Hepatocyte (in vitro differentiated cells): ENCODE results near the gene ITPR2. TPM values are rescaled to one million over a fixed set of nuclear protein-coding genes. Genes with fewer than 3 reads are reported as not detected.

Source experiments
- DNase-seq: peaks from one replicate; pipeline ENCODE4 v3.0.0-alpha.2; 2016; ENCODE audit warnings: low spot score
- H2AFZ ChIP-seq: fragments of 200-600 bp; sonication (generic); 2 replicates; pipeline ENCODE4 v1.6.0; 2016; ENCODE audit warnings: antibody characterized with exemption, mild to moderate bottlenecking
- H3K27ac ChIP-seq: fragments of 200-600 bp; sonication (generic); 2 replicates; pipeline ENCODE4 v1.5.1; 2016; ENCODE audit warnings: mild to moderate bottlenecking
- H3K27me3 ChIP-seq: fragments of 200-600 bp; sonication (generic); 2 replicates; pipeline ENCODE4 v1.6.1; 2016
- H3K36me3 ChIP-seq: fragments of 200-600 bp; sonication (generic); replicated peaks from 2 replicates; pipeline ENCODE4 v1.5.1; 2016; ENCODE audit warnings: low read depth; ENCODE audit not compliant: insufficient read depth
- H3K4me1 ChIP-seq: fragments of 200-600 bp; sonication (generic); 2 replicates; pipeline ENCODE4 v1.5.1; 2016; ENCODE audit warnings: mild to moderate bottlenecking, moderate library complexity; ENCODE audit not compliant: insufficient read depth
- H3K4me2 ChIP-seq: fragments of 200-600 bp; sonication (generic); 2 replicates; pipeline ENCODE4 v1.6.0; 2016
- H3K4me3 ChIP-seq: fragments of 200-600 bp; sonication (generic); 2 replicates; pipeline ENCODE4 v1.5.1; 2016; ENCODE audit warnings: mild to moderate bottlenecking
- H3K79me2 ChIP-seq: fragments of 200-600 bp; sonication (generic); 2 replicates; pipeline ENCODE4 v1.6.0; 2017; ENCODE audit warnings: mild to moderate bottlenecking
- H3K9me2 ChIP-seq: fragments of 200-600 bp; sonication (generic); replicated peaks from 2 replicates; pipeline ENCODE4 v1.6.0; 2017; ENCODE audit warnings: mild to moderate bottlenecking; ENCODE audit not compliant: insufficient read depth
- H3K9me3 ChIP-seq: fragments of 200-600 bp; sonication (generic); 2 replicates; pipeline ENCODE4 v1.5.1; 2016; ENCODE audit warnings: low read depth, mild to moderate bottlenecking
- H4K20me1 ChIP-seq: fragments of 200-600 bp; sonication (generic); 2 replicates; pipeline ENCODE4 v1.6.0; 2016; ENCODE audit warnings: mild to moderate bottlenecking; ENCODE audit not compliant: insufficient read depth, poor library complexity, severe bottlenecking
- EZH2 ChIP-seq: fragments of 200-600 bp; sonication (generic); IDR thresholded peaks from 2 replicates; pipeline ENCODE4 v1.6.1; 2016; ENCODE audit warnings: antibody characterized with exemption, mild to moderate bottlenecking, borderline replicate concordance
- EZH2phosphoT487 ChIP-seq: fragments of 200-600 bp; sonication (generic); IDR thresholded peaks from one replicate; pipeline ENCODE4 v1.6.1; 2018; ENCODE audit warnings: antibody characterized with exemption, mild to moderate bottlenecking, low read depth, moderate library complexity; ENCODE audit not compliant: unreplicated experiment, severe bottlenecking
- WGBS: methylation state at CpG from one replicate; pipeline ENCODE4 v1.1.6; 2016; ENCODE audit warnings: low lambda C conversion rate; ENCODE audit errors: missing lambda C conversion rate; 5-methylcytosine and 5-hydroxymethylcytosine counted together
- polyA plus RNA-seq: library from polyadenylated mRNA; unstranded; fragments of >200 nt; fragmentation: Nextera tagmentation; extraction: Ambion mirVana; gene quantifications from 2 replicates; pipeline ENCODE4 v1.2.1, GENCODE V29; 2016
- total RNA-seq: library from RNA; depleted of rRNA; stranded (reverse); fragments of >200 nt; gene quantifications from 2 replicates; pipeline ENCODE4 v1.2.3, GENCODE V29; 2014
- TF ChIP-seq, protein P1 (sequence below): fragments of 200-600 bp; sonication (generic); IDR thresholded peaks from 2 replicates; pipeline ENCODE4 v1.5.1; 2016; ENCODE audit warnings: antibody characterized with exemption, mild to moderate bottlenecking; ENCODE audit not compliant: poor library complexity

The ITPR2 gene
- total and polyA plus RNA-seq, 2 experiments from 2014 or later: 22.0 to 51.4 TPM

- 94% methylated on average over 5 of the region's 5 CpGs for WGBS
Observed at GRCh38 chr12:26620907-26621306, 212.1 kb downstream of the ITPR2 start.

DNA sequence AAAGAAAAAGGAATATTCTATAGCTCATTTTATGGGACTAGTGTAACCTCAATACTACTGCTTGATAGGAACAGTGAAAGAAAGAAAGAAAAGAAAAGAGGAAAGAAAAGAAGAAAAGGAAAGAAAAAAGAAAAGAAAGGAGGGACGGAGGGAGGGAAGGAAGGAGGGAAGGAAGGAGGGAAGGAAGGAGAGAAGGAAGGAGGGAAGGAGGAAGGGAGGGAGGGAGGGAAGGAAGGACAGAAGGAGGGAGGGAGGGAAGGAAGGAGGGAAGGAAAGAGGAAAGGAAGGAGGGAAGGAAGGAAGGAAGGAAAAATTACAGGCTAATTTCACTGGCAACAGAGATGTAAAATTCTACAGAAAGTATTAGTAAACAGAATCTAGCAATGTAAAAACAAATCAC is 215.5 kb downstream of the ITPR2 start:
- no peak overlapping the region for H3K4me2 ChIP-seq
- no peaks in the 10 kb centered on the region for H3K4me1 ChIP-seq
- TF ChIP-seq EZH2: no peak
- TF ChIP-seq EZH2phosphoT487: no peak
- TF ChIP-seq, protein P1, sequence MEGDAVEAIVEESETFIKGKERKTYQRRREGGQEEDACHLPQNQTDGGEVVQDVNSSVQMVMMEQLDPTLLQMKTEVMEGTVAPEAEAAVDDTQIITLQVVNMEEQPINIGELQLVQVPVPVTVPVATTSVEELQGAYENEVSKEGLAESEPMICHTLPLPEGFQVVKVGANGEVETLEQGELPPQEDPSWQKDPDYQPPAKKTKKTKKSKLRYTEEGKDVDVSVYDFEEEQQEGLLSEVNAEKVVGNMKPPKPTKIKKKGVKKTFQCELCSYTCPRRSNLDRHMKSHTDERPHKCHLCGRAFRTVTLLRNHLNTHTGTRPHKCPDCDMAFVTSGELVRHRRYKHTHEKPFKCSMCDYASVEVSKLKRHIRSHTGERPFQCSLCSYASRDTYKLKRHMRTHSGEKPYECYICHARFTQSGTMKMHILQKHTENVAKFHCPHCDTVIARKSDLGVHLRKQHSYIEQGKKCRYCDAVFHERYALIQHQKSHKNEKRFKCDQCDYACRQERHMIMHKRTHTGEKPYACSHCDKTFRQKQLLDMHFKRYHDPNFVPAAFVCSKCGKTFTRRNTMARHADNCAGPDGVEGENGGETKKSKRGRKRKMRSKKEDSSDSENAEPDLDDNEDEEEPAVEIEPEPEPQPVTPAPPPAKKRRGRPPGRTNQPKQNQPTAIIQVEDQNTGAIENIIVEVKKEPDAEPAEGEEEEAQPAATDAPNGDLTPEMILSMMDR: no peak
- no peaks in the 10 kb centered on the region for H3K9me3 ChIP-seq
- no peaks in the 10 kb centered on the region for H3K36me3 ChIP-seq
- H3K9me2 ChIP-seq: no peaks in the 10 kb centered on the region
- no peaks in the 10 kb centered on the region for H4K20me1 ChIP-seq
- no peak overlapping the region for H3K4me3 ChIP-seq
- H3K27me3 ChIP-seq: no peaks in the 10 kb centered on the region
- no CpG with 5 or more reads among the region's 1 CpG for WGBS
- no peak overlapping the region for H3K27ac ChIP-seq
- DNase-seq: no peak
- H2AFZ ChIP-seq: no peak overlapping the region
- no peaks in the 10 kb centered on the region for H3K79me2 ChIP-seq

More at GRCh38 chr12:26620907-26621306, 212.1 kb downstream of the ITPR2 start:
- Histone ChIP-seq H3K9me2 (peaks cover 2% of the 10 kb centered on the region), H2AFZ (no peak overlapping the region), H3K79me2 (no peaks in the 10 kb centered on the region), H4K20me1 (no peaks in the 10 kb centered on the region), H3K4me2 (no peak overlapping the region), H3K27ac (no peak overlapping the region), H3K27me3 (no peaks in the 10 kb centered on the region), H3K9me3 (no peaks in the 10 kb centered on the region), H3K4me1 (no peaks in the 10 kb centered on the region), H3K36me3 (no peaks in the 10 kb centered on the region), H3K4me3 (no peak overlapping the region)
- DNase-seq: no peak
- TF ChIP-seq, protein P1: no peak
- TF ChIP-seq EZH2phosphoT487 (no peak), EZH2 (no peak)

GRCh38 chr12:26614011-26614616 is 218.9 kb downstream of the ITPR2 start:
- Histone ChIP-seq H3K4me3 (no peak overlapping the region), H3K79me2 (no peaks in the 10 kb centered on the region), H3K9me2 (no peaks in the 10 kb centered on the region), H3K27me3 (no peaks in the 10 kb centered on the region), H3K9me3 (no peaks in the 10 kb centered on the region), H3K4me1 (no peaks in the 10 kb centered on the region), H2AFZ (no peak overlapping the region), H3K4me2 (no peak overlapping the region), H3K27ac (no peak overlapping the region), H4K20me1 (no peaks in the 10 kb centered on the region), H3K36me3 (no peaks in the 10 kb centered on the region)
- peak; percentile 21 for DNase-seq
- WGBS: 50% methylated on average over 3 of the region's 3 CpGs
- TF ChIP-seq, protein P1: peak; percentile 45
- TF ChIP-seq EZH2phosphoT487: no peak
